Fibroblast of the conjunctiva (primary cell): ENCODE results near the gene PDE6D.
"Not testable (repeated sequence)": the region's sequence is repeated elsewhere in the genome, so short reads cannot be mapped to it uniquely, and the experiment has no call there.

Experiments used
- DNase-seq: peaks from one replicate; pipeline ENCODE4 v3.0.0-alpha.2; 2010; ENCODE audit warnings: low read depth

PDE6D gene

GRCh38 chr2:231769170-231770136, 11.6 kb downstream of the PDE6D start:
- no peak for DNase-seq

GRCh38 chr2:231765496-231765929, 15.6 kb downstream of the PDE6D start:
- DNase-seq: no peak

GRCh38 chr2:231764760-231765159, 16.3 kb downstream of the PDE6D start:
- no peak for DNase-seq

GRCh38 chr2:231764124-231764523, 17.0 kb downstream of the PDE6D start:
- DNase-seq: no peak

GRCh38 chr2:231761735-231762134, 19.3 kb downstream of the PDE6D start:
- DNase-seq: no peak

GRCh38 chr2:231752061-231752460, 29.0 kb downstream of the PDE6D start:
- no peak for DNase-seq

- no peak for DNase-seq
Measured at GRCh38 chr2:231751042-231751815, 29.9 kb downstream of the PDE6D start.

GRCh38 chr2:231749016-231749415, 32.1 kb downstream of the PDE6D start:
- not testable (repeated sequence) for DNase-seq

- DNase-seq: not testable (repeated sequence)
Measured at GRCh38 chr2:231748153-231748896, 32.8 kb downstream of the PDE6D start.

GRCh38 chr2:231745303-231746038, 35.6 kb downstream of the PDE6D start:
- DNase-seq: no peak

- DNase-seq: no peak
Measured at GRCh38 chr2:231743376-231744116, 37.5 kb downstream of the PDE6D start.

GRCh38 chr2:231737761-231738160, 43.3 kb downstream of the PDE6D start:
- DNase-seq: no peak

- DNase-seq: no peak
Measured at GRCh38 chr2:231732604-231733003, 48.5 kb downstream of the PDE6D start.

GRCh38 chr2:231727621-231728020, 53.5 kb downstream of the PDE6D start:
- no peak for DNase-seq

- DNase-seq: no peak
Measured at GRCh38 chr2:231726276-231726675, 54.8 kb downstream of the PDE6D start.

GRCh38 chr2:231725476-231725875, 55.6 kb downstream of the PDE6D start:
- no peak for DNase-seq

- DNase-seq: no peak
Measured at GRCh38 chr2:231722721-231723307, 58.3 kb downstream of the PDE6D start.

- no peak for DNase-seq
Measured at GRCh38 chr2:231720987-231721966, 59.8 kb downstream of the PDE6D start.
